NCI-H2227 treated with DMSO at 0.1 percent for 48 hours (cell line): ENCODE results near the gene ZZZ3.
A peak's percentile ranks its signal among the peaks of the same experiment; 100 is the strongest.
"Not testable (repeated sequence)": the region's sequence is repeated elsewhere in the genome, so short reads cannot be mapped to it uniquely, and the experiment has no call there.

ENCODE experiments used
- DNase-seq: peaks from one replicate; lab custom pipeline; 2025; lab: John Stamatoyannopoulos, UW

ZZZ3 gene

DNA sequence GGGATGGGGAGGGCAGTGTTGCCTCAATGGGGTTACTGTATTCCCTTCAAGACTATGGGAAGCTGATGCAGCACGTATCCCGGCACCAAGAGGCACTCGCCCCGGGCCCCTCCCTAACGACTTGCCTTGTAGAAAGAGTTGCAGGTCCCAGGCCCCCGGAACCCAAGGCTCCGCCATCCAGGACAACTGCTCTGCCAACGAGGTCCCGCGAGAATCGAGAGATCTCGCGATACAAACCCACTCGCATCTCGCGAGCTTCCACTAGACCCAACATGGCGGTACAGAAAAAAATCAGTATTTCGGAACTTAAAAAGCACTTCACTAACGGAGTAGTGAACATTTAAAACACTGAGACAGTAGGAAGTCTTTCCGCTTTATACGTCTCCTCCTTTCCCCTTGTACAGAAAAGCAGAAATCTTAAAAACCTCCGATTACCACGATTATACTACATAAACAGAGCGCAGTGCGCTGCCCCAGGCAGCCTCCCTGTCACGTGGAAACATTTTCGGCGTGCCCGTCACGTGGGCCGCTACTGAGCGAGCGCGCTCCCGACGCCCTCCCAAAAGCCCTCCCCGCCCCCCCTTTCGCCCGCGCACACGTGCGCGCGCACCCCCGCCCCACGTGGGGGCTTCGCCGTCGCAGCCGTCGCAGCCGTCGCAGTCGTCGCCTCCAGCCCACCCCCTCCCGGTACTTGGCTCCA lies at the start of gene ZZZ3:
ZZZ3 (minus strand) TSS at position 199 of the 700 bp plus-strand sequence. CDS start 49,304 bp downstream, outside the sequence.
- peak; percentile 99 for DNase-seq

- no peak for DNase-seq
Measured at GRCh38 chr1:77732090-77732489, 49.6 kb upstream of the ZZZ3 start.

- no peak for DNase-seq
Measured at GRCh38 chr1:77725706-77726105, 43.2 kb upstream of the ZZZ3 start.

GRCh38 chr1:77718181-77718580 lies 35.7 kb upstream of the ZZZ3 start:
- no peak for DNase-seq

DNA sequence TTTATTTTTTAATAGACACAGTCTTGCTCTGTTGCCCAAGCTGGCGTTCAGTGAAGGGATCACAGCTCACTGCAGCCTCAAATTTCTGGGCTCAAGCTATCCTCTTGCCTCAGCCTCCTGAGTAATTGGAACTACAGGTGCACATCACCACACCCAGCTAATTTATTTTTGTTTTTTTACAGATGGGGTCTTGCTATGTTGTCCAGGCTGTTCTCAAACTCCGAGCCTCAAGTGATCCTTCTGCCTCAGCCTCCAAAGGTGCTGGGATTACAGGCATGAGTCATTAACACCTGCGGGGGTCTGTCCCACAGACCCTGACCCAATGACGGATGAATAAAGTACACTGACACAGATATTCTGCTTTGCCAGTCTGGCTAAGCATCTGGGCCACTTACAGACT lies 33.6 kb upstream of the ZZZ3 start:
- DNase-seq: no peak

- no peak for DNase-seq
Measured at GRCh38 chr1:77709727-77710126, 27.3 kb upstream of the ZZZ3 start.

GRCh38 chr1:77706321-77706720 lies 23.9 kb upstream of the ZZZ3 start:
- DNase-seq: no peak

DNA sequence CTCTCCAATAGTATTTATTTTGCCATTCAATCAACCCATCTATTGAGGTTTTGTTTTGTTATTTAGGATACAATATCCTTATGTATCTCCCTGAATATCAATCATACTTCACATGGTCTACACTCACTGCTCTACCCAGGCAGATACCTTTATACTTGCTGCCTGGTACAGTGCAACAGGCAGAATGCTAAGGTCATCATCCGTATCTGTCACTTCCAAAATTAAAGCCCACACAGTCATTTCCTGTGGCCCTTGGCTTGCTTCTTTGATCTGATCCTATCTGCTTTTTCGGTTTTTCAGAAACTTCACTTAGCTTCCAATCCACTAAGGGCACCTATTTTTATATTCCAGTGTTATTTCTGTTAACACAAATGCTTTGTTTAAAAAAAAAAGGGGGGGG lies 22.3 kb upstream of the ZZZ3 start:
- DNase-seq: no peak

GRCh38 chr1:77699673-77700072 lies 17.2 kb upstream of the ZZZ3 start:
- DNase-seq: not testable (repeated sequence)

DNA sequence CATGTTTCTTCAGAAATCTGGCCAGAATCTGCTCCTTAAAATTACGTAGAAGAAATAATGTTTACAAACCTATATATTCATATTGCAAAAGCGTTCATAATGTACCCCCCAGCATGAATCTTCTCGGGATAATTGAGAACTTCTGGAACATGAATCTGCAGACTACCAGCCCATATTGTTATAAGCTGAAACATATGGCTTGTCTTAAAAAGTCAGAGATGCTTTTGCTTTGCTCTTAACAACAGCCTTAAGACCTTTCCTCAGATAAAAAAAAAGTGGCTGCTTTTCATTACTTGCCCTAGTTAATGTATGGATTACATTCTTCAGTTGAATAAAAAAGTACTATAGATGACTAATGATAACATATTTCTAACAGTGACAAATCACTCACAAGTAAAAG lies 15.0 kb upstream of the ZZZ3 start:
- no peak for DNase-seq

GRCh38 chr1:77688939-77689338 lies 6.5 kb upstream of the ZZZ3 start:
- no peak for DNase-seq

- no peak for DNase-seq
Measured at GRCh38 chr1:77687519-77687906, 5.1 kb upstream of the ZZZ3 start.

DNA sequence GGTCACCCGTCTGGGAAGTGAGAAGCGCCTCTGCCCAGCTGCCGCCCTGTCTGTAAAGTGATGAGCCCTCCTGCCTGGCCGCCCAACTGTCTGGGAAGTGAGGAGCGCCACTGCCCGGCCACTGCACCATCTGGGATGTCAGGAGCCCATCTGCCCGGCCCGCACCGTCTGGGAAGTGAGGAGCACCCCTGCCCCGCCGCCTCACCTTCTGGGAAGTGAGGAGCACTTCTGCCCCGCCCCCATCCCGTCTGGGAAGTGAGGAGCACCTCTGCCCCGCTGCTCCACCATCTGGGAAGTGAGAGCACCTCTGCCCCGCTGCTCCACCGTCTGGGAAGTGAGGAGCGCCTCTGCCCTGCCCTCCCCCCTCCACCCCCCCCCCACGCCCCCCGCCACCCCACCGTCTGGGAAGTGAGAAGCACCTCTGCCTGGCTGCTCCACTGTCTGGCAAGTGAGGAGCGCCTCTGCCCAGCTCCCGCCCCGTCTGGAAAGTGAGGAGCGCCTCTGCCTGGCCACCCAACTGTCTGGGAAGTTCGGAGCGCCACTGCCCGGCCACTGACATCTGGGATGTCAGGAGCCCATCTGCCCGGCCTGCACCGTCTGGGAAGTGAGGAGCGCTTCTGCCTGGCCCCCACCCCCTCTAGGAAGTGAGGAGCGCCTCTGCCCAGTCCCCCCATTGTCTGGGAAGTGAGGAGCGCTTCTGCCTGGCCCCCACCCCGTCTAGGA lies 4.5 kb upstream of the ZZZ3 start:
- DNase-seq: no peak

- DNase-seq: peak; percentile 88
Measured at GRCh38 chr1:77683160-77684148, 996 bp upstream of the ZZZ3 start.

DNA sequence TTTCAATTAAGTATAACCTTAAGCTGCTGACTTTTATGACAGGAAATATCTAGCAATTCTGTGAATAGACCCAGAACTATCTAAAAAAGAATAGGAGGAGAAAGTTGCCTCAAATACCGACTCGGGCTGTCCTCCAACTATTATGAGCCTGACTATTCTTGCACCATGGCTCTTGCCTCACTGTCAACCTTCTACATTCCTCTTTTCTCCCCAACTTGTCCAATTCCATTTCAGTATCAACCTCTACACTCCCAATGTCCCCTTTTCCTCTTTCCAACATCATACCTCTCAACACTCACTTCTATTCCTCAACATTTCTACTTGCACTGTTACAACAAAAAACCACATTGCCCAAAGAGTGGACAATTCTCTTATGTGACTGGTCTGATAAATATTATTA lies 2.3 kb downstream of the ZZZ3 start:
- no peak for DNase-seq

DNA sequence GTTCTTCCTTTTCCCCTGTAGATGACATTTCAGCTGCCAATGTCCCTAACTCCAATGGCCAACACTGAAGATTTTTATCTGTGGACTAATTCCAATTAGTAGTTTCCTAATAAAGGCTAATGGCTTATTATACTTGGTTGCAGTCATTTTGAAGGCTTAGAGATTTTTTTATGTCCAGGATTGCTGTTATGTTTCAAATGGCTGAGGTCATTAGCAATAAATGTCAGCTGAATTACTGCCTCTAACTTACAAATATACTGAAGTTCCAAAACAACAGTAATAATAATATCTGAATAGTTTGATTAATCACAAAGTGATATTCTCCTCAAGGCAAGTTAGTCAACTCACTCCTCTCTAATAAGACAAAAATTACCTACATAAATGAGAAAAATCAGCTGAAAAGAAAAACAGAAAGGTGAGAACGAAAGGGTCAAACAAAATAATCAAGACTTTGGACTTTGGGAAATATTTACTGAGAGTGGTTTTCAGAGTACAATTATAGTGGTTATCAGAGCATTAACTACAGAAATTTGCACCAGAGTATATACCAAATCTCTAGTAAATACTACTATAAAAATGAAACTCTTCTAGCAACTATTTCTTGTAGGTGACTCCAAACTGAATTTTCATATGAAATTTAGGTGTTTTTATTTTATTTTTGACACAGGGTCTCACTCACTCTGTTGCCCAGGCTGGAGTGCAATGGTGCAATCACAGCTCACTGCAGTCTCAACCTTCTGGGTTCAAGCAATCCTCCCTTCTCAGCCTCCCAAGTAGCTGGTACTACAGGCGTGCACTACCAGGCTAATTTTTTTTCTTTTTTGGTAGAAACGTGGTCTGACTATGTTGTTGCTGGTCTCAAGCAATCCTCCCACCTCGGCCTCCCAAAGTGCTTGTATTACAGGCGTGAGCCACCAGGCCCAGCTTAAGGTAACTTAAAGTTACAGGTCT lies 3.5 kb downstream of the ZZZ3 start:
- DNase-seq: no peak

- not testable (repeated sequence) for DNase-seq
Measured at GRCh38 chr1:77674807-77675206, 7.7 kb downstream of the ZZZ3 start.

DNA sequence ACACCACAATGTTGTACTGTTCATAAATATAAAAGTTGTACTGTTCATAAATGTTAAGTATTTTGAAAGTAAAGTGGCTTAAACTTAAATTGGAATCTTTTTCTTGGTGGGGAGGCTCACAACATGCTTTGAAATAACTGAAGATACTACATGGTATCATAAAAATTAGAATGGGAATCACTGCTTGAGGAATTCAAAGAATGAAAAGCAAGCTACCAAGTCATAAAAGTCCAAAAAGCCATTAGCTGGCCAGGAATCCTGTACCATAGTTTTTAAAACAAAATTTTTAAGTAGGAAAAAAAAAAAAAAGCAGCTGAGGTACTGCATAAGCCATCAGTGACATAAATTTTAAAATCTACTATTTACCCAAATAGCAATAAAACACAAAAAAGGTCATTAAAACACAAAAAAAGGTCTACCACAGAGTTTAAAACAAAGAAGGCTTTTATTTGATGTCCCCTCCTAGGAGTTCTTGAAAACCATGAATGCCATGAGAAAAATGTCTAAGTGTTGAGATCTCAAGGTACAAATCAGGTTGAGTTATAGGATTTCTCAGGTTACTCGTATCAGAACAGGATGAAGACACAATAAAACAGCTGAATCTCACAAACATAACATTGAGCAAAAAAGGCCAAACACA lies 8.6 kb downstream of the ZZZ3 start:
- DNase-seq: no peak

GRCh38 chr1:77673030-77673429 lies 9.4 kb downstream of the ZZZ3 start:
- no peak for DNase-seq

GRCh38 chr1:77672374-77672773 lies 10.1 kb downstream of the ZZZ3 start:
- DNase-seq: no peak

DNA sequence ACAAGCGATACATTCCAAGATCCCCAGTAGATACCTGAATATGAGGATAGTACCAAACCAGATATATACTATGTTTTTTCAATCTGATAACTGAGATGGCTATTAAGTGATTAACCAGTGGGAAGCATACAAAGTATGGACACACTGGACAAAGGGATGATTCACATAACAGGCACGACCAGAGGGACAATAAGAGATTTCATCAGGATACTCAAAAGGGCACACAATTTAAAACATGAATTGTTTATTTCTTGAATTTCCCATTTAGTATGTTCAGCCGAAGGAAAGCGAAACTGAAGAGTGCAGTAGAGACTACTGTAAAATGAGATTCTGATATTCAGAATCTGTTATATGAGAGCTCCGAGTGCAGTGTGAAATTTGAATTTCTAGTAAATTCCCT lies 10.6 kb downstream of the ZZZ3 start:
- DNase-seq: no peak
